T-helper 17 cell (primary cell): ENCODE measurements around the gene TNFRSF18. TPM values are rescaled to one million over a fixed set of nuclear protein-coding genes. Genes with fewer than 3 reads are reported as not detected.

ENCODE experiments used
- ATAC-seq: fragments of 150-1000 bp; cut with Tn5 transposase; 2 replicates; pipeline ENCODE4 v1.10.0; 2021; ENCODE audit warnings: mild to moderate bottlenecking, moderate library complexity
- DNase-seq, 3 donors: peaks; one replicate each; pipeline versions ENCODE4 v3.0.0 to v3.0.0-alpha.2; 2020 to 2021
- H3K9me3 ChIP-seq: one replicate; pipeline ENCODE4 v1.7.0; 2013; ENCODE audit warnings: low read length, mild to moderate bottlenecking; ENCODE audit not compliant: control insufficient read depth, poor library complexity, severe bottlenecking
- H3K27ac Mint-ChIP-seq: one replicate; pipeline ENCODE4 v1.8.0; 2022; ENCODE audit warnings: mild to moderate bottlenecking, moderate library complexity, mixed read lengths
- H3K27me3 Mint-ChIP-seq: one replicate; pipeline ENCODE4 v1.8.0; 2022; ENCODE audit warnings: mixed read lengths
- H3K36me3 Mint-ChIP-seq: one replicate; pipeline ENCODE4 v1.8.0; 2022; ENCODE audit warnings: low read depth, mixed read lengths
- H3K4me1 Mint-ChIP-seq: one replicate; pipeline ENCODE4 v1.8.0; 2022; ENCODE audit warnings: mild to moderate bottlenecking, mixed read lengths
- H3K4me3 Mint-ChIP-seq: one replicate; pipeline ENCODE4 v1.8.0; 2022; ENCODE audit warnings: mild to moderate bottlenecking, moderate library complexity, mixed read lengths
- total RNA-seq, 4 donors: library from RNA in 2 of 4; stranded (reverse) in 2 of 4; gene quantifications; one replicate each; pipeline ENCODE4 v1.2.3 and lab custom pipeline; 2022 to 2026

The TNFRSF18 gene
- total RNA-seq, 2 donors from 2014 or later: 47.9 to 80.4 TPM

DNA sequence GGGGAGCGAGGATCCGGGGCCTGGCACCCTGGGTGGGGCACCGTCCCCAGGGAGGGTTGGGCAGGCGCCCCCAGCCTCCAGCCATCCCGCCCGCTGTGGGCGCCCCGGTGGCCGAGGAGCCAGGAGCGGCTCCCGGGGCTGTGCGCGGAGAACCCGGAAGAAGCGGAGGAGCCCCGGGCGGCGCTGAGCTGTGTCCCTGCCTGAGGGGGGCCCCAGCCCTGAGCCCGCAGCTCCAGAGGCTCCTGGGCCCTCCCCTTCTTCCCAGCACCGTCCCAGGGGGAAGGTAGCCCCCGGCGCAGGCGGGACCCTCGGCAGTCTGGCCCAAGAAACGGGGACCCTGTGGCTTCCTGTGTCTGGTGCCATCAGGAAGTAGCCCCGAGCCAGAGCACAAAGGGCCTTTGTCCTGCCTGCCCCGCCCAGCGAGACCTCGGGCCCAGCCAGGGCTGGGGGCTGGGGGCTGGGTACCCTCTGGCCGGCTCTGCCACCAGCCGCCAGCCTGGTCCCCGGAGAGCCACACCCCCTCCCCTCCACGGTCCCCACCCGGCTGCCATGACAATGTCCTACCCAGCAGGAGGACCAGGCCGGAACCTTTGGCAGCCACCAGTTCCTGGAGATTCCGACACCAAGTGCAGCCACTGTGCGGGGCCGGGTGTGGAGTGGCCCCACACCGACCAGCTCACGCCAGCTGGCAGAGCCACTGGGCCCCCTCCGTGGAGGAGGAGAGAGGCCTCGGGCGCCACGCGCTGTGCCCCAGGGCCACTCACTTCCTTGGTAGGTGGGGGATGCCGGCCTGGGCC lies 48.3 kb downstream of the TNFRSF18 start:
- DNase-seq (no peak), ATAC-seq (peak; percentile 71)
- no peak overlapping the region for H3K27ac Mint-ChIP-seq
- no peaks in the 10 kb centered on the region for H3K4me1 Mint-ChIP-seq
- H3K36me3 Mint-ChIP-seq: no peaks in the 10 kb centered on the region
- peak overlapping the region; percentile 78 for H3K4me3 Mint-ChIP-seq
- no peaks in the 10 kb centered on the region for H3K9me3 ChIP-seq
- no peaks in the 10 kb centered on the region for H3K27me3 Mint-ChIP-seq

DNA sequence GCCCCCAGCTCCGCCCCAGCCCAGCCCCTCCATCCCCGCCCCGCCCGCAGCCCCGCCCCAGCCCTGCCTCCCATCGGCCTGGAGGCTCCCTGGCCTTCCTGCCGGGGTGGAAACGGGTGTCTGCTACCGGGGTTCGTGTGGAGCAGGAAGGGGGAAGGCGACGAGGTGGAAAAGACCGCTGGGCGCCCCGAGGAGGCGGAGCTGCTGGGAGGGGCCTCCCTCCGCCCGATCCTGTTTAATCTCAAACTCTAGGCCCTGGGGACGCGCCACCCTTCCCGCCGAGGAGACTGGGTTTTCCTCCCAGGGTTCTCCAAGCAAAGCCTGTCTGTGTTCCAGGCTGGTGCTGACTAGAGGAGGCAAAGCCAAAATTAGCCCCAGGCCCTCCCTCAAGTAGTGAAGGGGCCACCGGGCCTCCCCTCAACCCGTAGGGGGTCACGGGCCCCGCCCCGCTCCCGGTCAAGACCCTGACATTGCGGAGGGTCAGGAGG lies 48.9 kb downstream of the TNFRSF18 start:
- ATAC-seq: peak; percentile 75
- H3K27ac Mint-ChIP-seq: no peak overlapping the region
- no peaks in the 10 kb centered on the region for H3K9me3 ChIP-seq

DNA sequence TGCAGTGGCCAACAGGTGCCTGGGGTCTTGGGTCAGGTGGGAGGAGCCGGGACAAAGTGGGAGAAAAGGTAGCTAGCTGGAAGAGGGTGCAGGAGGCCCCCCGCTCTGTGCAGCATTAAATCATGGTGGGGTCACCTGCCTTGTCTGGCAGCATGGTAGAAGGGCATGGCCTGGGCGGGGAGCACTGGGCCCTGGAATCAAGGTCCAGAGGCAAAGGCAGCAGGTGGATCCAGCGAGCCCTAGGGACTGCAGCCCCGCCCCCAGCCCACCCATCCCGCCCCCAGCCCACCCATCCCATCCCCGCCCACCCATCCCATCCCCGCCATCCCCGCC lies 49.4 kb downstream of the TNFRSF18 start:
- Mint-ChIP-seq H3K36me3 (no peaks in the 10 kb centered on the region), H3K4me3 (peak overlapping the region; percentile 77), H3K27me3 (no peaks in the 10 kb centered on the region), H3K27ac (no peak overlapping the region), H3K4me1 (no peaks in the 10 kb centered on the region)
- no peaks in the 10 kb centered on the region for H3K9me3 ChIP-seq
- DNase-seq (no peak), ATAC-seq (peak; percentile 26)

More for the DNA sequence above, 48.9 kb downstream of the TNFRSF18 start:
- peak overlapping the region; percentile 78 for H3K4me3 Mint-ChIP-seq
- DNase-seq: peak; percentile 25 to 60 (median 58)
- H3K4me1 Mint-ChIP-seq: no peaks in the 10 kb centered on the region
- no peaks in the 10 kb centered on the region for H3K36me3 Mint-ChIP-seq
- H3K27me3 Mint-ChIP-seq: no peaks in the 10 kb centered on the region

DNA sequence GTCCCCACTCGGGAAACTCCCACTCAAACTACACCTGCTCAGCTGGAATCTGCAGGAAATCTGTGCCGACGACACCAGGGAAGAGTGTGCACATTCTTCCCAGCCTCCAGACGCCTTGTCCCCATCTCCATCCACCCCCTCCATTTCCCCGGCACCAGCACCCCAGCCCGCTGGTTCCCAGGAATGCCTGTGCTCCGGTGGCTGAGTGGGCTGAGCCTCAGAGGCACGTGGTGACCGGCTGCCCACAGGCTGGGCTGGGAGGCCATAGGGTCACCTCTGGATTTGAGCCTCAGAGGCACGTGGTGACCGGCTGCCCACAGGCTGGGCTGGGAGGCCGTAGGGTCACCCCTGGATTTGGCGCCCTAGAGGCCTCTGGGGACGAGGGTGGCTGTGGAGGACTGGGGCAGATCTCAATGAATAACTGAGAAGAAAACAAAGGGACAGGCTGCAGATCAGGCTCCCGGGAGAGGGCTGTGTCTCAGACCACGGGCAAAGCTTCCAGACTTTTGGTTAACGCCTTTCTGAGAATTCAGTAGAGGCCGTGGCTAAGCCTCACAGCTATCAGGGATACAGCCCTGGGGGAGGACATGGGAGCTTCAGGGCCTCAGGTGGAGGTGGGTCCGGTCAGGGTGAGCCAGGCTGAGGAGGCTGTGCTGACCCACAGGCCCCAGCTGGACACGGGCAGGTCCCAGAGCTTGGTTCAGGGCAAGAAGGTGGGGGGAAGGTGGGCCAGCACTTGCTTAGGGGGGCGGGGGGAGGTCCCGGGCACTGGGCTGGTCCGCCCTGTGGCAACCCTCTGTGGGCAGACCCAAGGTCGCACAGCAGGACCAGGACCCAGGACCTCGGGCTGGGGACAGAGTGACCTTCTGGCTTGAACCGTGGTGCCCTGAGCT lies 50.0 kb downstream of the TNFRSF18 start:
- no peak overlapping the region for H3K27ac Mint-ChIP-seq
- H3K27me3 Mint-ChIP-seq: no peaks in the 10 kb centered on the region
- no peaks in the 10 kb centered on the region for H3K4me1 Mint-ChIP-seq
- peak overlapping the region; percentile 77 for H3K4me3 Mint-ChIP-seq
- no peak for DNase-seq
- no peak for ATAC-seq
- no peaks in the 10 kb centered on the region for H3K9me3 ChIP-seq
- H3K36me3 Mint-ChIP-seq: no peaks in the 10 kb centered on the region

DNA sequence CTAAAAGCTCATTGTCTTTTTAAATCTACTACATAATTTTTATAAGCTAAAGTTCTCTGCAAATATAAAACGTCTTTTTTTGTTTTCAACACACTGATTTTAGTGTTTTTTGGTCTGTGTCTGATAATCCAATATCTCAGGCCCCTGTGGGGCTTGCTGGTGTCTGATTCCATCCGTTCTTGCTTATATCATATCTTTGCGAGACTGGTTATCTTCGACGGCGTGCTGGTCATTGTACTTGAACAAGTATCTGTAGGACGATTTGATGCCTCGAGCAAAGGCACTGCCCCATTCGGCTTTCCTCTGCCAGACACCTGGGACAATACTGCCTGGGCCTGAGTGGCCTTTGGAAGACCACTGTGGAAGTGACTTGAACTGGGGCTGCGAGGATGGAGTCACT lies 51.1 kb downstream of the TNFRSF18 start:
- H3K9me3 ChIP-seq: no peaks in the 10 kb centered on the region
- Mint-ChIP-seq H3K36me3 (no peaks in the 10 kb centered on the region), H3K27me3 (no peaks in the 10 kb centered on the region), H3K27ac (peak overlapping the region; percentile 19), H3K4me1 (no peaks in the 10 kb centered on the region), H3K4me3 (peak overlapping the region; percentile 1)
- ATAC-seq: no peak
- no peak for DNase-seq

DNA sequence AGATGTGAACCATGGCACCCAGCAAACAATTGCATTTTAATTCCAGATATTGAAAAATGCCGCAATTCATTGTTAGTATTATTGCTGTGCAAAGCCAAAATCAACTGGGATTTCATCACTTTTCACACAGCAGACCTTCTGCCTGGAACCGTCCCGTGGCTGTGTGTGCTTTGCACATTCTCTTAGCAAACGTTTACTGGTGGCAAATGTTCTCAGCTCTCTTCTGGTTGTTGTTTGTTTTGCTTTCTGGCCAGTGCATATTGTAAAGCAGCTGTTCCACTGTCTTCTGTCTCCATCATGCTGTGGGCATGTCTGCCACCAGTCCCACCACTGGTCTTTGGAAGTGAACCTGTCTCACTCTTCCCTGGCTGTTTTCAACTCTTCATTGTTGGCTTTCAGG lies 52.5 kb downstream of the TNFRSF18 start:
- no peaks in the 10 kb centered on the region for H3K4me1 Mint-ChIP-seq
- H3K27me3 Mint-ChIP-seq: no peaks in the 10 kb centered on the region
- ATAC-seq (no peak), DNase-seq (no peak)
- H3K36me3 Mint-ChIP-seq: no peaks in the 10 kb centered on the region
- no peak overlapping the region for H3K4me3 Mint-ChIP-seq
- H3K9me3 ChIP-seq: no peaks in the 10 kb centered on the region
- H3K27ac Mint-ChIP-seq: peak overlapping the region; percentile 64

Other genes starting within 250 kb of the TNFRSF18 start
- gene NOC2L, start 247.3 kb downstream of the TNFRSF18 start, total RNA-seq: 10 to 100 TPM; 45.2 to 51.7 TPM
- gene KLHL17, start 246.0 kb downstream of the TNFRSF18 start, total RNA-seq: 10 to 100 TPM; 16.1 to 16.6 TPM
- gene PLEKHN1, start 240.1 kb downstream of the TNFRSF18 start, total RNA-seq: 1 to 10 TPM; 3.4 to 4.3 TPM
- gene PERM1, start 224.5 kb downstream of the TNFRSF18 start, total RNA-seq: not detected
- 10 to 100 TPM in 1 of 2 donors, 1 to 10 TPM in 1; 9.6 to 10.5 TPM for gene HES4, start 206.5 kb downstream of the TNFRSF18 start, total RNA-seq
- 10 to 100 TPM; 19.5 to 52.1 TPM for gene ISG15, start 193.1 kb downstream of the TNFRSF18 start, total RNA-seq
- gene AGRN, start 186.5 kb downstream of the TNFRSF18 start, total RNA-seq: 1 to 10 TPM; 1.2 to 1.4 TPM
- not detected for gene RNF223, start 132.3 kb downstream of the TNFRSF18 start, total RNA-seq
- gene C1orf159, start 90.5 kb downstream of the TNFRSF18 start, total RNA-seq: 10 to 100 TPM; 13.4 to 17.1 TPM
- 1 to 10 TPM in 1 of 2 donors, under 1 TPM in 1; 0.86 to 2.5 TPM for gene TTLL10, start 32.7 kb downstream of the TNFRSF18 start, total RNA-seq
- 100 to 1,000 TPM in 1 of 2 donors, 10 to 100 TPM in 1; 94.7 to 127 TPM for gene TNFRSF4, start 7.6 kb upstream of the TNFRSF18 start, total RNA-seq
- 100 to 1,000 TPM; 129 to 146 TPM for gene SDF4, start 25.4 kb upstream of the TNFRSF18 start, total RNA-seq
- gene B3GALT6, start 25.6 kb upstream of the TNFRSF18 start, total RNA-seq: 1 to 10 TPM; 8.4 to 9.4 TPM
- gene C1QTNF12, start 40.1 kb upstream of the TNFRSF18 start, total RNA-seq: 1 to 10 TPM in 1 of 2 donors, under 1 TPM in 1; 0.91 to 2.0 TPM
- gene UBE2J2, start 67.3 kb upstream of the TNFRSF18 start, total RNA-seq: 10 to 100 TPM; 50.6 to 57.7 TPM
- 1 to 10 TPM; 4.6 to 8.0 TPM for gene SCNN1D, start 73.8 kb upstream of the TNFRSF18 start, total RNA-seq
- 10 to 100 TPM; 63.5 to 66.2 TPM for gene ACAP3, start 101.3 kb upstream of the TNFRSF18 start, total RNA-seq
- 10 to 100 TPM; 10.6 to 14.9 TPM for gene PUSL1, start 102.0 kb upstream of the TNFRSF18 start, total RNA-seq
- gene INTS11, start 118.1 kb upstream of the TNFRSF18 start, total RNA-seq: 100 to 1,000 TPM; 130 to 132 TPM
- gene CPTP, start 118.2 kb upstream of the TNFRSF18 start, total RNA-seq: 10 to 100 TPM; 14.3 to 15.7 TPM
- under 1 TPM; 0.72 to 0.96 TPM for gene TAS1R3, start 124.7 kb upstream of the TNFRSF18 start, total RNA-seq
- gene DVL1, start 142.8 kb upstream of the TNFRSF18 start, total RNA-seq: 10 to 100 TPM; 41.0 to 45.8 TPM
- gene MXRA8, start 152.0 kb upstream of the TNFRSF18 start, total RNA-seq: 1 to 10 TPM in 1 of 2 donors, under 1 TPM in 1; 0.42 to 1.0 TPM
- 10 to 100 TPM; 58.3 to 62.6 TPM for gene AURKAIP1, start 168.6 kb upstream of the TNFRSF18 start, total RNA-seq
- 100 to 1,000 TPM; 231 to 252 TPM for gene CCNL2, start 192.7 kb upstream of the TNFRSF18 start, total RNA-seq
- 10 to 100 TPM; 88.0 to 92.1 TPM for gene MRPL20, start 200.7 kb upstream of the TNFRSF18 start, total RNA-seq
- not detected for gene ANKRD65, start 214.7 kb upstream of the TNFRSF18 start, total RNA-seq
- gene VWA1, start 229.1 kb upstream of the TNFRSF18 start, total RNA-seq: not detected
- 1 to 10 TPM in 1 of 2 donors, under 1 TPM in 1; 0.13 to 2.9 TPM for gene ATAD3C, start 243.1 kb upstream of the TNFRSF18 start, total RNA-seq